Limb (tissue), 2 donors: ENCODE data around the gene TCHP.
A peak's percentile ranks its signal among the peaks of the same experiment; 100 is the strongest.
"Not testable (repeated sequence)": the region's sequence is repeated elsewhere in the genome, so short reads cannot be mapped to it uniquely, and the experiment has no call there.

Source experiments
- DNase-seq, 2 donors: peaks; one replicate each; pipeline ENCODE4 v3.0.0-alpha.2; 2016; ENCODE audit errors: extremely low spot score in 2 of 2

The TCHP gene

GRCh38 chr12:109899783-109900751 is at the start of gene TCHP:
Gene TCHP, plus strand, starts transcription at chr12:109900274. Its CDS starts 2,753 bp downstream, at chr12:109903027.
- peak; percentile 89 for DNase-seq

DNA sequence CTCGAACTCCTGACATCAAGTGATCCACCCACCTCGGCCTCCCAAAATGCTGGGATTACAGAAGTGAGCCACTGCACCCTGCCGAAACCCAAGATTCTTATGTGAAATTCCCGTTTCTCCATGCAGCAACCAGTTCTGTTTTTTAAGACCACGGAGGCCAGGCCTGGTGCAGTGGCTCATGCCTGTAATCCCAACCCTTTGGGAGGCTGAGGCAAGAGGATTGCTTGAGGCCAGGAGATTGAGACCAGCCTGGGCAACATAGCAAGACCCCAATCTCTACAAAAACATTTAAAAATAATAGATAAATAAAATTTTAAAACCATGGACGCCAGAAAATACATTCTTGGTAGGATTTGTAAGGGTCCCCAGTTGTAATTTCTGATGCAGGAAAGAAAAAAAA is 49.6 kb upstream of the TCHP start:
- DNase-seq, result not testable (repeated sequence)

GRCh38 chr12:109855377-109855776 is 44.7 kb upstream of the TCHP start:
- DNase-seq, result no peak

GRCh38 chr12:109857715-109858114 is 42.4 kb upstream of the TCHP start:
- no peak for DNase-seq

DNA sequence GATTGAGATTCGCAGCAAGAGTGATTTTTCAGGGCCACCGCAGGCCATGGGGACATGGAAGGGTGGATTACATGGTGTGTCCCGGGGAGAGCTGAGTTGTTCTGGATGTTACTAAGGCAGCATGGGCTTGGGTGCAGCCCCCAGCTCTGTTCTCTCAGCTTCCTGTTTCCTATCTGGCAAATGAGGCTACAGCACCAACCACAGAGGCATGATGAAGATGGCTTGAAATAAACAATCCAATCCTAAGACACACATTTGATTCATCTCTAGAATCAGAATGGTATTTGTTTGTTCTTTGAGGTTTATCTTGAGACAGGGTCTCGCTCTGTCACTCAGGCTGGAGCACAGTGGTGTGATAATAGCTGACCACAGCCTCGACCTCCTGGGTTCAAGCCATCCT is 41.3 kb upstream of the TCHP start:
- DNase-seq, result no peak

- no peak for DNase-seq
These were observed 39.1 kb upstream of the TCHP start for GRCh38 chr12:109860977-109861376.

- DNase-seq, result no peak
These were observed 38.3 kb upstream of the TCHP start for GRCh38 chr12:109861689-109862314.

GRCh38 chr12:109862491-109862890 is 37.6 kb upstream of the TCHP start:
- DNase-seq, result not testable (repeated sequence)

DNA sequence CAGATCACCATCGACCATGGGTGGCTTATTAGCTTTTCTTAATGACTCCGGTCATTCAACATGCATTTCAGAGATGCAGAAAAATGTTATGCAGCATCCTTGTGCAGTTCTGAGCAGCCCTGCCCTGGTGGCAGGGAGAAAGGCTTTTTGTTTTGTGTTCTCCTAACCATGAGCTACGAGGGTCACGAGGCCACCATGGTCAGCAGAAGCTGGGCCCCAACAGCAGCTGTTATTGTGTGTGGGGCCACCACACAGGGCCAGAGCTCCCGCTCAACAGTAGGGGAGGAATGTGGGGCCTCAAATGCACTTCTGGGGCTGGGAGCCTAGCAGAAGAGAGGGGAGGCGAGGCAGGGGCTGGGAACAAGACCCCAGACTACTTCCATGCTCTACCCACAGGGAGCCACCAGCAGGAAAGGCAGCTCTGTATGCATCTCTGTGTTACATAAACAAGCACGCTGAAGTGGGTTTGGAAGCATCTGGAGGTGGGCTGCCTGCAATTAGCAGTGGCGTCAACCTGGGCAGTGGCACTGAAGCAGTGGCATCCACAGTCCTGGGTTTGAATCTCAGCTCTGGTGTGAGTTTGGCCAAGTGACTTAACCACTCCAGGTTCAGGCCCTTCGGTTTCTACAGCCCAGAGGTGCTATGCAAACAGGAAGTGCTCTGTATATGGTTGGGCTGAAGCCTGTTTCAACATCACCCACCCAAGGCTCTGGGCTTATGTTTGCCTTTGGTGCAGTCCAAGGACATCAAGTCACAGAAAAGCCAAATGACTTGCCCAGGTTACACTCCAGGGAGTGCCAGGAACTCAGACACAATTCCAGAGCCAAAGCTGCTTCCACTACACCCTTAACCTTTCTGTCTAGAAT is 36.0 kb upstream of the TCHP start:
- no peak for DNase-seq

DNA sequence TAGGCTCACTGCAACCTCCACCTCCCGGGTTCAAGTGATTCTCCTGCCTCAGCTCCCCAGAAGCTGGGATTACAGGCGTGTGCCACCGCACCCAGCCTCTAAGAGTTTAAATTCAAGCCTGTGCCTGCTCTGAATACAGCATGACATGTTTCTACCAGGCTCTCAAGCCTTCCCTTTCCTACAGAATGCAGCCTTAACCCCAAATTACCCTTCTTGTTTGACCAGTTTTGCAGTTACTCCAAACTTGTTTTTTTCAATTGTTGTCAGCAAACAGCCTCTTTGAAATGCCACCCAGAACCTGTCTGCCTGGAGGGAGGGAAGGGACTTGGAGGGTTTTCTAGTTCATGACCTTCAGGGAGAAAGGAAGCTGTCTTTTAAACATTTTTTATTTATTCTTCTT is 35.2 kb upstream of the TCHP start:
- no peak for DNase-seq

- DNase-seq, result no peak
These were observed 31.7 kb upstream of the TCHP start for GRCh38 chr12:109868182-109869051.

GRCh38 chr12:109870648-109871047 is 29.4 kb upstream of the TCHP start:
- DNase-seq, result no peak

DNA sequence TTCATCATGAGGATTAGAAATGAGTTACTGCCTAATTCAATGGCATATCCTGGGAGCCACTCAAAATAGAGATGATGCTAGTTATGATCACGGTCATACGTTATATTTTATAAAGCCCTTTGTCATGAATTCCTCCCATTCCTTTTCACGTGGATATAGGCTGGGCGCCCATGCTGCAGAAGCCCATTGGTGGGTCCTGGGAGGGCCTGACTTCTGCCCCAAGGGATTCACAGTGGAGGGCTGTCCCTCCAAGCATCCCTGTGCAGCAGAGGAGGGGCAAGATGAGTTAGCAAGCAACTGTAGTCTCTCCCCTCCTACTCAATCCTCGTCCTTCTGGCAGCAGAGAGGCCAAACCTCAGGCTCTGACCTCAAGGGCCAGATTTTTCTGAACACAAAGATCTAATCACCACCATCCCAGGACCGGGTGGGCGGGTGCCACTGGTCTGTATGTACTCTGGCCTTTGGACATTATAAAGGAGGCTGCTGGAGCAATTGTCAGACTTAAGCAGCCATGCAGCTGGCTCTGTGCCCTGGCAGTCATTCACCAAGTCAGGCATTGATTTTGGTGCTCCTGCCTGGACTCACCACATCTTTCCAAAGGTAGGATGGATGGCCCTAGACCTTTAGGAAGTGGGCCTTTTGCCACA is 28.3 kb upstream of the TCHP start:
- DNase-seq, result no peak

GRCh38 chr12:109873653-109874052 is 26.4 kb upstream of the TCHP start:
- DNase-seq, result no peak

DNA sequence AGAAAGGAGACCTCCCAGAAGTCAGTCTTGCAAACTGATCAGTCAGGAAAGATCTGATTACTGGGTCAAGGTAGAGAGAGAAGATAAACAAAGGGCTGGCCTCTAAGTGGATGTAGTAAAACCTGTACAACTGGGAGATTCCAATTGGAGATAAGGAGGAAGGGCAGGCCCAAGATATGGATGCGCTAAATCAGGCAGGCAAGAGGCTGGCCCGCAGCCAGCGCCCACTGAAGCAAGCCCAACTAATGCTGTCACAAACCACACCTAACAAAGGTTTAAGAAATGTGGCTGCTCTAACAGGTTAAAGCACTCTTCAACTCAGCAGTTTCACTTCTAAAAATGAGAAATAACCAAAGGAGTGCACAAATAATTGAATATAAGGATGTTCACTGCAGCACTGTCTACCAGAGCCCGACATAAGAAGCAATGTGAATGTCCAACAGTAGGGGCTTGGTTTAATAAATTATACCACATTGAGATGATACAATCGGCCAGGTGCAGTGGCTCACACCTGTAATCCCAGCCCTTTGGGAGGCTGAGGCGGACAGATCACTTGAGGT is 24.4 kb upstream of the TCHP start:
- DNase-seq, result no peak

- DNase-seq, result no peak
These were observed 23.7 kb upstream of the TCHP start for GRCh38 chr12:109876406-109876805.

GRCh38 chr12:109877504-109878246 is 22.4 kb upstream of the TCHP start:
- no peak for DNase-seq

DNA sequence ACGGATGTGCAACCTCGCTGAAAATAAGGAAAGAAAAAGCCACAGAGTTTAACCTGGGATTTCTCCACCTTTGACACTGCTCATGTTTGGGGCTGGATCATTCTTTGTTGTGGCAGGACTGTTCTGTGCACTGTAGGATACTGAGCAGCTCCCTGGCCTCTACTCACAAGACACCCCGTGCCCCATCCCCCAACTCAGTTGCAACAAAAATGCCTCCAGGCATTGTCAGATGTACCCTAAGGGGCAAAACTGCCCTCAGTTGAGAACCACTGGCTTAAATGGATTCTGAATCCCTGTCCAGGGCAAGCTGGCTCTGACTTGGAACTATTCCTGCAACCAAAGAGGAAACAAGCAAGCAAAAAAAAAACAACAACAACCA is 21.8 kb upstream of the TCHP start:
- no peak for DNase-seq

GRCh38 chr12:109878749-109879148 is 21.3 kb upstream of the TCHP start:
- no peak for DNase-seq
